ENCODE measurements around the gene ZBED5. TPM values are rescaled to one million over a fixed set of nuclear protein-coding genes. Genes with fewer than 3 reads are reported as not detected.

ZBED5 gene
- total and polyA plus RNA-seq, 9 of the 15 experiments (the other 6 are each of a cell fraction or from before 2014, with no cell fraction given), result 12.4 to 70.7 (median 26.8) TPM

- no peak for TF ChIP-seq ATF2 (CRISPR knock-in tag; IDR thresholded peaks at IDR 0.05)
- TF ChIP-seq MLLT1 (IDR thresholded peaks at IDR 0.05), result peak; percentile 57 to 59; a peak in 3 of 4 replicates
- TF ChIP-seq RAD21 (CRISPR knock-in tag; conservative IDR thresholded peaks at IDR 0.05 in 1 of 2, IDR thresholded peaks at IDR 0.05 in 1 of 2), result peak in 1 of 2 experiments; percentile 20; a peak in 2 of 4 replicates
- TF ChIP-seq RBBP5 (IDR thresholded peaks at IDR 0.05; ENCODE audit: borderline replicate concordance, insufficient read depth, low read length, poor library complexity, severe bottlenecking), result peak; percentile 79
- peak; percentile 74; the same call in 1 of the 2 replicates for TF ChIP-seq DMBX1 (CRISPR knock-in tag; IDR thresholded peaks at IDR 0.05; ENCODE audit: borderline replicate concordance)
- no peak for TF ChIP-seq BMI1 (IDR thresholded peaks at IDR 0.05; ENCODE audit: low read length)
- no peak for TF ChIP-seq ZNF280B (CRISPR knock-in tag; IDR thresholded peaks at IDR 0.05)
- TF ChIP-seq MBD1 (CRISPR knock-in tag; IDR thresholded peaks at IDR 0.05), result no peak
- TF ChIP-seq NR2F6 (CRISPR knock-in tag; IDR thresholded peaks at IDR 0.05), result no peak
- TF ChIP-seq ZMIZ1 (IDR thresholded peaks at IDR 0.05; ENCODE audit: low read depth in 2 of 2, low read length in 2 of 2), result peak in 1 of 2 experiments; percentile 12; a peak in 2 of 4 replicates
- TF ChIP-seq MNT (conservative IDR thresholded peaks at IDR 0.05), result peak in 1 of 2 experiments; percentile 66; a peak in 2 of 4 replicates
- no peak for TF ChIP-seq ZNF408 (CRISPR knock-in tag; IDR thresholded peaks at IDR 0.05; ENCODE audit: low read depth)
- TF ChIP-seq BRCA1 (IDR thresholded peaks at IDR 0.05), result no peak
- TF ChIP-seq BRCA1 (CRISPR knock-in tag; IDR thresholded peaks at IDR 0.05), result no peak
Observed at GRCh38 chr11:10857709-10858438, at the start of gene ZBED5 (continued).
